Measurements from ENCODE around the gene ZBTB12. TPM values are rescaled to one million over a fixed set of nuclear protein-coding genes. Genes with fewer than 3 reads are reported as not detected.

ZBTB12 gene
- total and polyA plus RNA-seq, 2 of the 13 experiments (the other 11 are each of a cell fraction or from before 2014, with no cell fraction given) = 4.8 to 6.0 TPM

GRCh38 chr6:31877125-31877650, 24.7 kb downstream of the ZBTB12 start (continued):
- TF ChIP-seq BCLAF1 (IDR thresholded peaks at IDR 0.05) (no peak), RNF2 (conservative IDR thresholded peaks at IDR 0.05; ENCODE audit: low read depth) (no peak), HNF1B (CRISPR knock-in tag; IDR thresholded peaks at IDR 0.05) (no peak), ZNF569 (CRISPR knock-in tag; IDR thresholded peaks at IDR 0.05; ENCODE audit: borderline replicate concordance) (no peak), ZNF292 (CRISPR knock-in tag; IDR thresholded peaks at IDR 0.05; ENCODE audit: borderline replicate concordance, low read depth) (no peak; the same call in 1 of the 2 replicates), MAF1 (CRISPR knock-in tag; IDR thresholded peaks at IDR 0.05; ENCODE audit: borderline replicate concordance) (no peak), NFKBIZ (CRISPR knock-in tag; IDR thresholded peaks at IDR 0.05) (no peak), THYN1 (CRISPR knock-in tag; IDR thresholded peaks at IDR 0.05; ENCODE audit: borderline replicate concordance, low read depth) (no peak), ZNF776 (CRISPR knock-in tag; IDR thresholded peaks at IDR 0.05) (no peak), MAFF (IDR thresholded peaks at IDR 0.05; ENCODE audit: low read depth, low read length) (no peak), ZNF451 (CRISPR knock-in tag; IDR thresholded peaks at IDR 0.05) (no peak), ZKSCAN5 (CRISPR knock-in tag; IDR thresholded peaks at IDR 0.05) (no peak), ZNF124 (CRISPR knock-in tag; IDR thresholded peaks at IDR 0.05) (no peak), GZF1 (CRISPR knock-in tag; IDR thresholded peaks at IDR 0.05) (no peak), ATAD3A (CRISPR knock-in tag; IDR thresholded peaks at IDR 0.05) (no peak), ZSCAN31 (CRISPR knock-in tag; IDR thresholded peaks at IDR 0.05; ENCODE audit: low read depth) (no peak), SIN3A (IDR thresholded peaks at IDR 0.05; ENCODE audit: borderline replicate concordance, low read depth, low read length) (no peak), ZNF747 (CRISPR knock-in tag; IDR thresholded peaks at IDR 0.05; ENCODE audit: borderline replicate concordance) (no peak), NFE2L2 (IDR thresholded peaks at IDR 0.05; ENCODE audit: low read length) (no peak), ZUFSP (CRISPR knock-in tag; IDR thresholded peaks at IDR 0.05; ENCODE audit: borderline replicate concordance) (no peak), ZNF549 (CRISPR knock-in tag; IDR thresholded peaks at IDR 0.05) (no peak)
- TF ChIP-seq, protein P1, sequence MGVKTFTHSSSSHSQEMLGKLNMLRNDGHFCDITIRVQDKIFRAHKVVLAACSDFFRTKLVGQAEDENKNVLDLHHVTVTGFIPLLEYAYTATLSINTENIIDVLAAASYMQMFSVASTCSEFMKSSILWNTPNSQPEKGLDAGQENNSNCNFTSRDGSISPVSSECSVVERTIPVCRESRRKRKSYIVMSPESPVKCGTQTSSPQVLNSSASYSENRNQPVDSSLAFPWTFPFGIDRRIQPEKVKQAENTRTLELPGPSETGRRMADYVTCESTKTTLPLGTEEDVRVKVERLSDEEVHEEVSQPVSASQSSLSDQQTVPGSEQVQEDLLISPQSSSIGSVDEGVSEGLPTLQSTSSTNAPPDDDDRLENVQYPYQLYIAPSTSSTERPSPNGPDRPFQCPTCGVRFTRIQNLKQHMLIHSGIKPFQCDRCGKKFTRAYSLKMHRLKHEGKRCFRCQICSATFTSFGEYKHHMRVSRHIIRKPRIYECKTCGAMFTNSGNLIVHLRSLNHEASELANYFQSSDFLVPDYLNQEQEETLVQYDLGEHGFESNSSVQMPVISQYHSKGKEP (CRISPR knock-in tag; IDR thresholded peaks at IDR 0.05) = no peak
- TF ChIP-seq, protein P2, sequence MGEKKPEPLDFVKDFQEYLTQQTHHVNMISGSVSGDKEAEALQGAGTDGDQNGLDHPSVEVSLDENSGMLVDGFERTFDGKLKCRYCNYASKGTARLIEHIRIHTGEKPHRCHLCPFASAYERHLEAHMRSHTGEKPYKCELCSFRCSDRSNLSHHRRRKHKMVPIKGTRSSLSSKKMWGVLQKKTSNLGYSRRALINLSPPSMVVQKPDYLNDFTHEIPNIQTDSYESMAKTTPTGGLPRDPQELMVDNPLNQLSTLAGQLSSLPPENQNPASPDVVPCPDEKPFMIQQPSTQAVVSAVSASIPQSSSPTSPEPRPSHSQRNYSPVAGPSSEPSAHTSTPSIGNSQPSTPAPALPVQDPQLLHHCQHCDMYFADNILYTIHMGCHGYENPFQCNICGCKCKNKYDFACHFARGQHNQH (CRISPR knock-in tag; IDR thresholded peaks at IDR 0.05) = no peak

Measured in HepG2 (cell line).